ENCODE results near the gene RIPOR2. TPM values are rescaled to one million over a fixed set of nuclear protein-coding genes. Genes with fewer than 3 reads are reported as not detected.
A peak's percentile ranks its signal among the peaks of the same experiment; 100 is the strongest.

Gene RIPOR2
- total RNA-seq, 4 donors from 2014 or later = 5.2 to 34.0 (median 21.2) TPM

DNA sequence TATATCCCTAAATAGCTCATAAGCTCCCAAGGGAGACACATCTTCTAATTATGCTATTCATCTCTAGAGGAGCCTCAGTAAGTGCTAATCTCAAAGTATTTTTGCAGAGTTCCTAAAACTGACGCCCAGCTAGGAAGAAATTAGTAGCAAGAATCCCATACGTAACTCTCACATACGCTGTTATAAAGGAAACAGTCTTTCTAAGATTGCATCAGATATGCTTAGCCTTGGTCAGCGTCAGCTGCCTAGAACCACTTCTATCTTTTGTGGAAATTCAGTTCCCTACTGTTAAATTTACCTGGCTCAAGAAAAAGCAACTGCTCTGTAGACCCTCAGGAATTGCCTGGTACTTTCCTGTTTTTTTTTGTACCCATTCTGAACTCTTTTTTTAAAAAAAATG, 13.6 kb downstream of the RIPOR2 start:
- H3K27me3 ChIP-seq = no peaks in the 10 kb centered on the region
- intact Hi-C loops (cut with DNase I; ENCODE audit: low total_unique reads) (no loop called here), in situ Hi-C loops (cut with MboI; ENCODE audit: low sequenced_read_pairs in 4 of 4) (no loop called here)
- no peaks in the 10 kb centered on the region for H3K36me3 ChIP-seq
- no peak overlapping the region for H3K27ac ChIP-seq
- DNase-seq (no peak), ATAC-seq (no peak)
- no peak for TF ChIP-seq POLR2A (IDR thresholded peaks at IDR 0.05)
- TF ChIP-seq, protein P1, sequence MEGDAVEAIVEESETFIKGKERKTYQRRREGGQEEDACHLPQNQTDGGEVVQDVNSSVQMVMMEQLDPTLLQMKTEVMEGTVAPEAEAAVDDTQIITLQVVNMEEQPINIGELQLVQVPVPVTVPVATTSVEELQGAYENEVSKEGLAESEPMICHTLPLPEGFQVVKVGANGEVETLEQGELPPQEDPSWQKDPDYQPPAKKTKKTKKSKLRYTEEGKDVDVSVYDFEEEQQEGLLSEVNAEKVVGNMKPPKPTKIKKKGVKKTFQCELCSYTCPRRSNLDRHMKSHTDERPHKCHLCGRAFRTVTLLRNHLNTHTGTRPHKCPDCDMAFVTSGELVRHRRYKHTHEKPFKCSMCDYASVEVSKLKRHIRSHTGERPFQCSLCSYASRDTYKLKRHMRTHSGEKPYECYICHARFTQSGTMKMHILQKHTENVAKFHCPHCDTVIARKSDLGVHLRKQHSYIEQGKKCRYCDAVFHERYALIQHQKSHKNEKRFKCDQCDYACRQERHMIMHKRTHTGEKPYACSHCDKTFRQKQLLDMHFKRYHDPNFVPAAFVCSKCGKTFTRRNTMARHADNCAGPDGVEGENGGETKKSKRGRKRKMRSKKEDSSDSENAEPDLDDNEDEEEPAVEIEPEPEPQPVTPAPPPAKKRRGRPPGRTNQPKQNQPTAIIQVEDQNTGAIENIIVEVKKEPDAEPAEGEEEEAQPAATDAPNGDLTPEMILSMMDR (IDR thresholded peaks at IDR 0.05 in 4 of 5, conservative IDR thresholded peaks at IDR 0.05 in 1 of 5) = no peak
- no peak overlapping the region for H3K4me3 ChIP-seq
- H3K9me3 ChIP-seq = no peaks in the 10 kb centered on the region
- peaks cover 32% of the 10 kb centered on the region in 2 donors for H3K4me1 ChIP-seq

GRCh38 chr6:24920136-24920535, 15.6 kb downstream of the RIPOR2 start:
- intact Hi-C loops (cut with DNase I; ENCODE audit: low total_unique reads) (no loop called here), in situ Hi-C loops (cut with MboI; ENCODE audit: low sequenced_read_pairs in 4 of 4) (no loop called here)
- TF ChIP-seq, protein P1 (IDR thresholded peaks at IDR 0.05 in 4 of 5, conservative IDR thresholded peaks at IDR 0.05 in 1 of 5) = no peak
- no peaks in the 10 kb centered on the region for H3K9me3 ChIP-seq
- DNase-seq (no peak), ATAC-seq (no peak)
- H3K36me3 ChIP-seq = no peaks in the 10 kb centered on the region
- H3K27ac ChIP-seq = peak overlapping the region in 3 of 4 donors; percentile 82 to 86 (median 83)
- H3K27me3 ChIP-seq = no peaks in the 10 kb centered on the region
- H3K4me1 ChIP-seq = peaks cover 32 to 34% of the 10 kb centered on the region in 2 donors
- H3K4me3 ChIP-seq = no peak overlapping the region

DNA sequence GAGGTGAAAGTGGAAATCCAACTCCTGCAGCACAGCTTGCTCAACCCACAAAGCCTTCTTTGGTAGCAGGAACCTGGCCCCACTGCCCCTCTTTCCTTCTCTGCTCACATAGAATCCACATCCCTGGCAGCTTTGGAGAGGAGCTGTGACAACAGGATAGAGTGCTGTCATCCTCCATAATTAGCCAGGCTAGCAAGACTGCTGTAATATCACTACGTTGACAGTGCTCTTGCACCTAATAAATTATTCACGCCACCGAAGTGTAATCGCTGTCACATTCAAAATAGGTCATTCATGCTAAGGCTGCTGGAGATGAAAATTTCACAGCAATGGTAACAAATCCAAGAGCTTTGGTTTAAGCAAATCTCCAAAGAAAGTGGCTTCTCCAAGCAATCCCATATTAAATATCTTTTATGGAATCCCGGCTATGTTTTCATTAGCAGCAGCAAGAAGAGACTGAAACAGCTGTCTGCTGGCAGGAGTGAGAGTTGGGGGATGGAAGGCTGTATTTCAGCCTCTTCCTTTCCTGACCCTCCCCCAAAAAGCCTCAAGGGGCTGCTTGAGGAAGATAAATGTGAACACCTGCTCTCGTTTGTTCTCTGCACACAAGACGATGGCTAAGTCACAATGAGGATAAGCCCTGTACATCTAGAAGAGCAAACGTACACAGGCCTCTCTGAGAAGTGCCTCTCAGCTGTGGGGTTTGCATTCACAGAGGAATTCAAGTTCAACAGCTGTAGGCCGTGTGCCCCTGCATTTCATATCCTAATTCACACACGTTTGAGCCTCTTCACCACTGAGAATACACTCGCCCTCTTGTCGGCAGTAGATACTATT, 16.5 kb downstream of the RIPOR2 start:
- no peaks in the 10 kb centered on the region for H3K36me3 ChIP-seq
- H3K9me3 ChIP-seq = no peaks in the 10 kb centered on the region
- in situ Hi-C loops (cut with MboI; ENCODE audit: low sequenced_read_pairs in 4 of 4) = no loop called here
- H3K4me1 ChIP-seq = peaks cover 32 to 34% of the 10 kb centered on the region in 2 donors
- DNase-seq = peak; percentile 68 to 90
- intact Hi-C loops (cut with DNase I; ENCODE audit: low total_unique reads) = loop anchor here (5.0 kb wide), 2 partner anchors 88 to 142 kb away; no protein-coding TSS in a partner anchor
- TF ChIP-seq, protein P1 (IDR thresholded peaks at IDR 0.05 in 4 of 5, conservative IDR thresholded peaks at IDR 0.05 in 1 of 5) = no peak
- no peak for TF ChIP-seq POLR2A (IDR thresholded peaks at IDR 0.05)
- peak overlapping the region; percentile 76 to 86 (median 82) for H3K27ac ChIP-seq
- peak overlapping the region in 3 of 4 donors; percentile 2 to 19 (median 19) for H3K4me3 ChIP-seq
- no peaks in the 10 kb centered on the region for H3K27me3 ChIP-seq
- ATAC-seq = peak; percentile 98 to 99

DNA sequence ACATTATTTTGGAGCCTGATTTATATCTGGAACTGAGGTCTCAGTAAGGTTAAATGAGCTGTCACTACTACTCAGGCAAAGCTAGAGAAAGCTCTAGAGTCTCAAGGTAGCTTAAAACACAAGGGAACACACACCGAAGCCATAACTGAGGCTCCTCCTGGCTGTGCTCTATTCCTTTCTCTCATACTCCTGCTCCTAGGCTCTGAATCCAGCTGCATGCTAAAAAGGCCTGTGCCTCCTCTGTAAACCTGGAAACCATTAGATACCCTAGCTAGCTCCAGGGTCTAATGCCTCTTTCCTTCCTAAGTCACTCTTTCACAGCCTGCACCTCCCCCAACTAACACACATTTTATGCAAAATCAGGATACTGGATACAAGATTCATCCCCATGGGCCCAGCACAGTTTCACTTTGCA, 17.1 kb downstream of the RIPOR2 start:
- Histone ChIP-seq H3K36me3 (no peaks in the 10 kb centered on the region), H3K27me3 (no peaks in the 10 kb centered on the region), H3K4me1 (peaks cover 32 to 34% of the 10 kb centered on the region in 2 donors), H3K4me3 (no peak overlapping the region), H3K9me3 (no peaks in the 10 kb centered on the region), H3K27ac (peak overlapping the region; percentile 76 to 86 (median 82))
- TF ChIP-seq POLR2A (IDR thresholded peaks at IDR 0.05) = no peak
- TF ChIP-seq, protein P1 (IDR thresholded peaks at IDR 0.05 in 4 of 5, conservative IDR thresholded peaks at IDR 0.05 in 1 of 5) = no peak
- ATAC-seq (peak; percentile 22 to 53), DNase-seq (no peak)
- intact Hi-C loops (cut with DNase I; ENCODE audit: low total_unique reads) = loop anchor here (5.0 kb wide), 2 partner anchors 89 to 141 kb away; no protein-coding TSS in a partner anchor
- in situ Hi-C loops (cut with MboI; ENCODE audit: low sequenced_read_pairs in 4 of 4) = no loop called here
